ENCODE measurements around the gene KCNK3.
"Not testable (repeated sequence)": the region's sequence is repeated elsewhere in the genome, so short reads cannot be mapped to it uniquely, and the experiment has no call there.

KCNK3 gene

DNA sequence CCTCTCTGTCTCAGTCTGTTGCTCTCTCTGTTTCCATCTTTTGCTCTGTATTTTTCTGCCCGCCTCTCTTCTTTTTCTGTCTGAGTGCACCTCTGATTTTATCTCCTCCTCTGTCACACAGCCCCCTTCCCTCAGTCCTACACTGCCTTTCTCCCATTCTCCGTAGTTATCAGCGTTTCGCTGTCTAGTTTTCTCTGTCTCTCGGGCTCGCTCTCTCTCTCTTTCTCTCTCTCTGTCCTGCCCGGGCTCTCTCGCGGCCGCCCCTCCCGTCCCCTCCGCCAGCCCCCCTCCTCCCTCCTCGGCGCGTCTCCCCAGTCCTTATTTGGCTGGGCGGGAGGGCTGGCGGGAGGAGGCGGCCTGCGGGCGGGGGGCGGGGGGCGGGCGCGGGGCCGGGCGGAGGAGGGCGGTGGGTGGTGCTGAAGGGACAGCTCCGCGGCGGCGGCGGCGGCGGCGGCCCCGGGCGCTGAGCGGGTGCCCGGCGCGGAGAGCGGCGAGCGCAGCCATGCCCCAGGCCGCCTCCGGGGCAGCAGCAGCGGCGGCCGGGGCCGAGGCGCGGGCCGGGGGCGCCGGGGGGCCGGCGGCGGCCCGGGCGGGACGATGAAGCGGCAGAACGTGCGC is at the start of gene KCNK3:
Gene KCNK3, plus strand, starts transcription at position 444 of the 618 bp plus-strand sequence. Its CDS starts 154 bp downstream, at position 598.
- in situ Hi-C loops (cut with HindIII; ENCODE audit: low pct_ligation_motif_present, low pct_unique_long_range_greater_than_20kb, low sequenced_read_pairs), result no loop called here
- DNase-seq, result peak; percentile 70

DNA sequence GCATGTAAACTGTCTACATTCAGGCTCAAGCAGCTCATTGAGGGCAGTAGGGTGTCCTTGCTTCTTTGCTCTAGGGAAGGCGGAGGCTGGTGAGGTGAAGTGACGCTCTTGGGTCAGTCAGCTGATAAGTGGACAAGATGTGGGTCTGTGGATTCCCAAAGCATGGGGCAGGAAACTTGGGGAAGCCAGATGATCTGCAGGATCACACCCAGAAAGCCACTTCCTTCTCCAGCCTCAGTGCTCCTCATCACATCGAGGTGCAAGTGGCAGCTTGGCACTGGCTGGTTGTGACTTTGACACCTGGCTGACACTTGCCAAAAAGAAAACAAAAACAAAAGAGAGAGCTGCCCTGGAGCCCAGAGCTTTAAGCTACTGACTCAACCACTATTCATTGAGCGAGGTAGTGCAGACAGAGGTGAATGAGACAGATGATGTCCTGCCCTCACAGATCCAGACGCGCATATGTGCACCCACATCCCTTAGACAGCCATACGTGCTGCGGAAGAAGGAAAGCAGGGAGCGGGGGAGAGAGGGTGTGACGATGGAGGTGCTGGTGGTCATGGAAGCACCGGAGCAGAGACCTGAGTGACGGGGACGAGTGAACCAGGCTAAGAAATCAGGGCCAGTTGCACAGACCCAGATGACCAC is 48.2 kb upstream of the KCNK3 start:
- no peak for DNase-seq
- in situ Hi-C loops (cut with HindIII; ENCODE audit: low pct_ligation_motif_present, low pct_unique_long_range_greater_than_20kb, low sequenced_read_pairs), result no loop called here

DNA sequence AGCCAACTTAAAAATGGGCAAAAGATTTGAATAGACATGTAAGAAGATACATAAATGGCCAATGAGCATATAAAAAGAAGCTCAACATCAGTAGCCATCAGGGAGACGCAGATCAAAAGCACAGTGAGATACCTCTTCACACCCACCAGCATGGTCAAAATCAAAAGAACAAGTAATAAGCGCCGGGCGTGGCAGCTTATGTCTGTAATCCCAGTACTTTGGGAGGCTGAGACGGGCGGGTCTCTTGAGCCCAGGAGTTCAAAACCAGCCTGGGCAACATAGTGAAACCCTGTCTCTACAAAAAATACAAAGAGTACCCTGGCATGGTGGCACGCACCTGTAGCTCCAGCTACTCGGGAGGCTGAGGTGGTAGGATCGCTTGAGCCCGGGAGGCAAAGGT is 46.8 kb upstream of the KCNK3 start:
- DNase-seq, result no peak
- in situ Hi-C loops (cut with HindIII; ENCODE audit: low pct_ligation_motif_present, low pct_unique_long_range_greater_than_20kb, low sequenced_read_pairs), result no loop called here

DNA sequence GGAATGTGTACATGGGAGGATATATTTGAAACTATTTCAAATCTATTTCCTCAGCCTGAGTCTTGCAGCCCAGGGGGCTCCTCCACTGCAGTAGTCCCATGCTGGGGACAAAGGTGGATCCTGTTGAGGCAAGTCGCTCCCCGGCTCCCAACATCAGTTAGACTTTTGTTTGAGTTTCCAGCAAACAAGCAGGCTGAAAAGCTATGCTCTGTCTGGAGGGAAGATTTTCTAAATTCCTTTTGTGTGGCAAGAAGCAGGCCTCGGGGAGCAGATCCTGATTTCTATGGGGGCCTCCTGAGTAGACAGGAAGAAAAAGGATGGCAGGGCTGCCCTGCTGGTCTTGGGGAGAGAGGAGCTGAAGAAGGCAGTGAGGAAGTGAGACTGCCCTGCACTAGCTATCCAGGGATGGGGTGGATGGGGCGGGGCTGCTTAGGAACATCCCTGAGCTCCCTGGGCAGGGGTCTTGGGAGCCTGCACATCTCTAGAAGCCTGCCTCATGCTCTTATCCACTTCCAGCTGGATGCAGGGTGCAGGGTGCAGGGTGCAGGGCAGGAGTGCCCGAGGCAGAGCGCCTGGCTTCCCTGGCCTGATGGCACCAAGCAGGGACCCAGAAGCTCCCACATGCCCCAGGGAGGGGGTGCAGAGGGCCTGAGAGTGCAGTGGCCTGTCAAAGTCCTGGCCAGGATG is 45.4 kb upstream of the KCNK3 start:
- in situ Hi-C loops (cut with HindIII; ENCODE audit: low pct_ligation_motif_present, low pct_unique_long_range_greater_than_20kb, low sequenced_read_pairs), result no loop called here

DNA sequence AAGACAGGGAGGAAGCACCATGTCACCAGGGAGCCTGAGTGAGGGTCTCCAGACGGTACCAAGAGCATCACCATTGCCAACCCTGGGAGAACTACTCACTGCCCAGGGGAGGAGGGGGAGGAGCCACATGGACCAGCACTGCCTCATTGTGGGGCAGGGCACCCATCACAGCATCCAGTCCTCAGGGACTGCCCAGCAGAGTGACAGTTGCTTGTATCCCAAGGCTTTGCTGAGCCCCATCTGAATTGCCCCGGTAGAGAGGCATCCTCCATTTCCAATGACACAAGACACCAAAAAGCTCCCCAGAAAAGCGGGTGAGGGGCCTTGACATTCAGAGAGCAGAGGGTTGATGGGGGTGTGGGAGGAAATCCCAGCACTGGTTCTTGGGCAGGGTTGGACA is 44.5 kb upstream of the KCNK3 start:
- in situ Hi-C loops (cut with HindIII; ENCODE audit: low pct_ligation_motif_present, low pct_unique_long_range_greater_than_20kb, low sequenced_read_pairs), result no loop called here
- no peak for DNase-seq

More for the DNA sequence above, 45.4 kb upstream of the KCNK3 start:
- DNase-seq, result no peak

DNA sequence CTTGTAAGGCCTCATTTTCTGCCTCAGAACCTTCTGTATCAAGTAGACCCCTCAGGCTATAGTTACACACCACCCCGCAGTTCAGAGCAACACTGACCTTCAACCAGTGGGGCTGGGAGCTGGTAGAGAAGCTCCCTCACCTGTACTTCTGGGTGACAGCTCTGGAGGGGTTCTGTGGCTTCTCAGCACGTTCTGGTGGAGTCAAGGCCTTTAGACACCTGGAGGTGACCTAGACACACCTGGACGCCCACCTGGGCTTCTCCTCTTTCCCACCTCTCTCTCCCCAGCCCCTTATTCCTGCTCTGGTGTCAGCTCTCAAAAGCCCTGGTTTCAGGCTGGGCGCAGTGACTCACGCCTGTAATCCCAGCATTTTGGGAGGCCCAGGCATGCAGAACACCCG is 44.0 kb upstream of the KCNK3 start:
- DNase-seq, result no peak

DNA sequence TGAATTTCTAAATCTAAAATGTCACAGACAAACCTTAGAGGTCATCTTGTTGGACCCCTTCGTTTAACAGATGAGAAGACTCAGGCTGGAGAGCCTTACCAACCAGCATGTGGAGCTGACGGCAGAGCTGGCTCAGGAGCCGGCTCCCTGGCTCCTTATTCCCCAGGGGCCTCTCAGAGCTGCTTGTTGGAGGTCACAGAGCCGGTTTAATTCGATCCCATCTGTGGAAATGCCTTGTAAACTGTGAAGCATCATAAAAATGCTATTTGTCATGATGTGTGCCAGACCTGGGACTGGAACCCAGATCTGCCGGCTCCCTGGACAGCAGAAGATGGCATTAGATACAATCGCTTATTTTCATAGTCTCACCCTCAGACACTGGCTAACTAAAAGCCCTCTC is 43.2 kb upstream of the KCNK3 start:
- in situ Hi-C loops (cut with HindIII; ENCODE audit: low pct_ligation_motif_present, low pct_unique_long_range_greater_than_20kb, low sequenced_read_pairs), result no loop called here
- DNase-seq, result no peak

More for the DNA sequence above, 44.0 kb upstream of the KCNK3 start:
- in situ Hi-C loops (cut with HindIII; ENCODE audit: low pct_ligation_motif_present, low pct_unique_long_range_greater_than_20kb, low sequenced_read_pairs), result no loop called here

DNA sequence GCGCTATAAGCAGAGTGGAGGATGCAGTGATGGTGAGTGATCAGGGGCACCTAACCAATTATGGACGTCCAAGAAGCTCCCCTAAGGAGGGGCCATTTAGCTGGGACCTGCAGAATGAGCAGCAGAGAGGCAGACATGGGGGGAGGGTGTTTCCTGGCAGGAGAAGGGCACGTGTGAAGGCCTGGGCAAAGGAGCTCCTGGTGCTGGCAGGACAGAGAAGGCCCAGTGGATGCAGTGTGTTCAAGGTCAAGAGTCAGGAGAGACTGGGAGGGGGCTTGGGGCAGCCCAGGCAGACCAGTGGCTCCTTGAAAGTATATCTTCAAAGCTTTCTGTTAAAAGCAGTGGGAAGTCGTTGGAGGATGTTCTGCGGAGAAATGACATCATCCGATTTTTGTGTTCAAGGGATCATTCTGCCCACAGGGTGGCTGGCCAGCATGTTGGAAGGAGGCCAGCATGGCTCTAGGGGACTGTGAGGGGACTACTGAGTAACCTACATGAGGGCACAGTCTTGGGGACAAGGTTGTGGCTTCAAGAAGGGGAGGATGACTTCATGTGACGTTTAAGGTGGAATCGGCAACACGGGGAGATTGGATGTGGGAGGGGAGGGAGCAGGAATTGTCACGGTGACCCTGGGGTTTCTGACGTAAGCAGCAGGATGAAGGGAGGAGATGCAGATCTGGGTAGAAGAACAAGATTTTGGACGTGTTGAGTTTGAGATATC is 42.4 kb upstream of the KCNK3 start:
- in situ Hi-C loops (cut with HindIII; ENCODE audit: low pct_ligation_motif_present, low pct_unique_long_range_greater_than_20kb, low sequenced_read_pairs), result no loop called here
- DNase-seq, result no peak

DNA sequence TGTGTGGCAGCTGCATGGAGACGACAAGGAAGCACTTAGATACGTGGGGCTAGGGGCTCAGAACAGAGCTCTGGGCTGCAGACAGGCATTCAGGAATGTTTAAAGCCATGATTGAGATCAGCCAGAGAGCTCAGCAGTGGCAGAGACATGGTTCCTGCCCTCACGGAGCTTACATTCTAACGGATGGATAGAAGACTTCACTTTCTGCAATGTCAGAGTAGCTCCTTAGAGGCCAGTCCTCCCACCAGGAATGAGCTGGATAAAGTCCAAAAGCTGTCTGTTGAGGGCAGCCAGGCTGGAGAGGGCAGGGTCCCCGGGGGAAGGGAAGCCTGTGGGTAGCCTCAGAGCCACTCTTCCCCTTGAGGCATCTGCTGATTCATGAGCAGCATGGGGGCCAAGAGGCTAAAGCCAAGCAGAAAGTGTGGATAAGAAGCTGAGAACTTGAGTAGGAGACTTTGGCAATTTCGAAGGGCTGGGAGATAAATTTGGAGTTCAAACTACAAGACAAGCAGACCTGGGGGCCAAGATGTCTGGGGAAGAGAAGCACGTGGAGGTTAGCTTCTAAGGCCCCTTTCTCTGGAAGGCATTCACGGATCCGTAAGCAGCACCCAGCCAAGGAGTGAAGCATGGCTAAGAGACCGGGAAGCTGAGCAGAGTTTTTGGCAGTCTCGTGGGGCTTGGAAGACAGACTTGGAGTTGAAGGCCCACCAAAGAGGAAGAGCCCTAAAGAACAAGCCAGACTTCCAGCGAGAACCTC is 41.6 kb upstream of the KCNK3 start:
- in situ Hi-C loops (cut with HindIII; ENCODE audit: low pct_ligation_motif_present, low pct_unique_long_range_greater_than_20kb, low sequenced_read_pairs), result no loop called here
- DNase-seq, result no peak

DNA sequence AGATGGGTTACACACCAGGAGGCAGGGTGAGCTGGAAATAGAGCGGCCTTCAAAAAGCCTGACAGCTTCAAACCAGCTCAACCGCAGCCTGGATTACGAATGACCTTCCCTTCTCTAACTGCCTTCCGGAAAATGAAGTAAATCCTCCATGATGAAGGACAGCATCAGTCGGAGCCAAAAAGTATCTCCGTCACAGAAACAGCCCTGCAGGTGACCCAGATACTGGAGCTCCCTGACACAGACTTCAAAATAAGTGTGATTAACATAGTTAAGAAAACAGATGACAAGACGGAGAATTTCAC is 41.1 kb upstream of the KCNK3 start:
- in situ Hi-C loops (cut with HindIII; ENCODE audit: low pct_ligation_motif_present, low pct_unique_long_range_greater_than_20kb, low sequenced_read_pairs), result no loop called here
- DNase-seq, result no peak

DNA sequence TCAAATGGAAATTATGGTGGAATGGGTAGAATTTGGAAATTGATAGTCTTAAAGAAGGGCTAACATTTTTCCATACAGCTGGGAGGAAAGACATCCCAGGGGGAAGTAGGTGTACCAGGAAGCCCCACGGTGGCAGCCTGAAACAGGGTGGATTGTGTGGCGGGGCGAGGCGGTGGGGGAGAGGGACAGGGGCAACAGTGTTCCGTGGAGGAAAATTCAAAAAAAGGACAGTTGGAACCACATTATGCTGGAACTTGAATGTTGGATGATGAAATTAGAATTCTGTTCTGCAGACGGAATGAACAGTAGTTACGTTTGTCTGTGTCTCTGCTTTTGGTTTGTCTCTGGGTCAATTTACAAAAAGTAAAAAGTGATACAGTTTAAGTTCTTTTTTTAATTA is 40.7 kb upstream of the KCNK3 start:
- DNase-seq, result no peak
- in situ Hi-C loops (cut with HindIII; ENCODE audit: low pct_ligation_motif_present, low pct_unique_long_range_greater_than_20kb, low sequenced_read_pairs), result no loop called here

DNA sequence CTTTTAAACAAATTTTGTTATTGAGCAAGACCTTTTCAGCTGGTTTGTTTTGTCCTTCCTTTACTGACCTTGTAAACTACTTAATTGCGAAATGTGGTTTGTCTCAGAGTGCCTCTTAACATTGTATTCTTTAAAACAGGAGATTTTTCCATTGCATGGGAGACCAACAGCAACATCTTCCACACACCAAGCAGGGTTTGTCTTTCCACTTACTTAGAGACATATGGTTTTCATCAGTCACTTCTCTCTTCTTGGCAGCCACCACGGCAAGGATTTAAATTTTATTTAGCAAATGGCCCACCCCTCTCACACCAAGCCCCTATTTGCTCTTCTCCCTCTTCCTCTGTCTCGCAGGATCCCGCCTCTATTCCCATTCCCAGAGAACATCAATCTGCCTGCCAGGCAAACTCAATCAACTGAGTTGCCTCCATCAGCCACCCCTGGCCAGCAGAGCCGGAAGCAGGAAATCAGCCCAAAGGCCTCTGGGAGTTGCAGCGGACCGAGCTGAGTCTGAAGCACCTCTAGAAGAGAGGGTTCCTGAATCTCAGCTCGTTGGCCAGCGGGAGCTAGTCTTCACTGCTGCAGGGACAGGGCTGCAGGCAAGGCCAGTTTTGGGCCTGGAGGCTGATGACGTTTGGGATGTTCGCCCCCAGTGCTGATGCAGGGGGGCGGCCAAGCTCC is 40.0 kb upstream of the KCNK3 start:
- DNase-seq, result no peak
- in situ Hi-C loops (cut with HindIII; ENCODE audit: low pct_ligation_motif_present, low pct_unique_long_range_greater_than_20kb, low sequenced_read_pairs), result no loop called here

DNA sequence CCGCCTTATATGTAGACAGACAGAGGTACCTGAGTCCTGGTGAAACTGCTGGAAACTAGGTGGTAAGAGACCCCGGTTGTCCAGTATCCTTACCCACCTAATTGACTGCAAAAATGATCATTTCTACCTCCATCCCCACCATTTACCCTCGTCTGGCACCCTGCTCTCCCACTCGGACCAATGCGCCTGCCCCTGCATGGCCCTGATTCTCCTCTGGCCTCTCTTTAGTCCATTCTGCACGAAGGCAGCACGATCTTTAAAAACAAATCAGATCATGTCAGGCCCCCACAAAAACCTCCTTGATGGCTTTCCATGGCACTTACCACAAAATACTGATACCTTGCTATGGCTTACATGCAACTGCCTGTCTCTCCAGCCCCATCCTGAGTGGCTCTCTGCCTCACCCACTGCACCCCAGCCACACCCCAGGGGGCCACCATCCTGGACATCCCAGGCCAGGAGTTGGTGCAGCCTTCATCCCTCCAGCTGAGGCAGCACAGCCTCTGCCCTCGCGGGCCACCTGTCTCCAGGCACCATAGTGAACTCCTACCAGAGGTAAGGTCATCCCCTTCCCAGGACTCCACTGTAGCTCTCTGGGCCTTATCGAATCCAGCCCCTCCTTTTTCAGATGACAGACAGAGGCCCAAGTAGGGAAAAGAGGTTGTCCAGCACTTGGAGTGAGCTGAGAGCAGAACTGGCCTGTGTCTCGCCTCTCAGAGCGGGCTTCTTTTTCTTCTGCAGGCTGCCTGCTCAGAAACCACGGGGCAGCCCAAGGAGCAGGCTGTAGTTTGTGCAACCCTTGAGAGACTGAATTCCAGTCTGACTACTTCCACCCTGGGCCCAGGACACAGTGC is 39.1 kb upstream of the KCNK3 start:
- in situ Hi-C loops (cut with HindIII; ENCODE audit: low pct_ligation_motif_present, low pct_unique_long_range_greater_than_20kb, low sequenced_read_pairs), result no loop called here
- DNase-seq, result no peak

DNA sequence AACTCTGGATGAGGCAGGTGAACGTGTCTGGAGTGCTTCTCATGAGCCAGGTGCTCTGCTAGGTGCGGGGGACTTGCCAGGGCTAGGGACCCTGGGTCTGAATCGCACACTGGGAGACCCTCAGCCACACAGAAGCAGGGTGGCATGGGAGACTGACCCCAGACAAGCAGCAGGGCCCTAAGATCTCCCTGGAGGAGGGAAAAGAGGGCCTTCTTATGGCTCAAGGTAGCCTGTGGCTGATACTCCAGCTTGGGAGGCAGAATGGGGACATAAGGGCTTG is 38.5 kb upstream of the KCNK3 start:
- in situ Hi-C loops (cut with HindIII; ENCODE audit: low pct_ligation_motif_present, low pct_unique_long_range_greater_than_20kb, low sequenced_read_pairs), result no loop called here

DNA sequence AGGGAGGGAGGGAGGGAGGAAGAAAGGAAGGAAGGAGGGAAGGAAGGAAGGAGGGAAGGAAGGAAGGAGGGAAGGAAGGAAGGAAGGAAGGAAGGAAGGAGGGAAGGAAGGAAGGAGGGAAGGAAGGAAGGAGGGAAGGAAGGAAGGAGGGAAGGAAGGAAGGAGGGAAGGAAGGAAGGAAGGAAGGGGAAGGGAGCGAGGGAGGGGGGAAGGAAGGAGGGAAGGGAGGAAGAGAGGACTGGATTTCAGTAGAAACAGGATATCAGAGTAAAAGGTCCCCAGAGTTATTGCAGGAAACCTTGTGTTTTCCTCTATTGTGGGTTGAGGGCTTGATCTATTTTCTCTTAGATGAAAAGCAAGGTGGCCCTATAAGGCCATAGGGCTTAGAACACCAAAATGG is 37.4 kb upstream of the KCNK3 start:
- in situ Hi-C loops (cut with HindIII; ENCODE audit: low pct_ligation_motif_present, low pct_unique_long_range_greater_than_20kb, low sequenced_read_pairs); DNase-seq: not testable (repeated sequence)

More for the DNA sequence above, 38.5 kb upstream of the KCNK3 start:
- DNase-seq, result no peak

DNA sequence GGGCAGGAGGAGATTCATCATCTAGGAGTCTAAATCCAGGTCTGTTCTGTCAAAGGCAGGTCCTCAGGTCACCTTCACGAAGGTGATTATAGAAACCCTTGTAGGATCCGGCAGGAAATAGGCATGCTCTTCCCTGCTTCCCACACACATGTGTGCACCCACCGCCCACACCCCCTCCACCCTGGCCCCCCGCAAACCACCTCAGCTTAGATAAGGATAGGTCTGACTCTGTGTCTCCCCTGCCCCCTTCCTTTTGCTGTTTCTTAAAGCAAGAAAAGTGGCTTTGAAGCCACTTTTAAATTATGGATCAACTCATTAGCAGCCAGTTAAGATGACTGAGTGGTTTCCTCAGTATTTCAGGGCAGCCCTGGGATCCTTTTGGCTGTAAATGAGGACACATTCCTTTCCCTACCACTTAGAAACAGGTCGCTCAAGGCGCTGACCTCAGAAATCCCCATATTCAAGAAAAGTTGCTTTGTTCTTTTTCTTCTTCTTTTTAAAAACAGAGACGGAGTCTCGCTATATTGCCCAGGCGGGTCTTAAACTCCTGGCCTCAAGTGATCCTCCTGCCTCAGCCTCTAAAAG is 36.8 kb upstream of the KCNK3 start:
- DNase-seq, result no peak
- in situ Hi-C loops (cut with HindIII; ENCODE audit: low pct_ligation_motif_present, low pct_unique_long_range_greater_than_20kb, low sequenced_read_pairs), result no loop called here

DNA sequence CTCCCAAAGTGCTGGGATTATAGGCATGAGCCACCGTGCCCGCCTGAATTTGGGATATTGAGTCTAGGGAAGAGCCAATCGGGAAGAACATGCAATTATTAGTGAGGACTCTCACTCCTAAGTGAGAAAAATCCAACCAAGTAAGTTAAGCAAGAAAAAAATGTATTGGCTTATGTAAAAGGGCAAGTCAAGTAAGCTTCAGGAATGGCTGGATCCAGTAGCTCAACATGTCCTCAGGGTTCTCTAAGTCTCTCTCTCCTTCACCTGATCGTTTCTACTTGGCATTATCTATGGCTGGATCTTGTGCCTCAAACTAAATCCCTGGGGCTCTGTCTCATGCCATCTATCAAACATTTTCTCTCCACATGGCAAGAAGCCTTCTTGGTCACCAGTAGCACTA is 35.3 kb upstream of the KCNK3 start:
- no peak for DNase-seq
- in situ Hi-C loops (cut with HindIII; ENCODE audit: low pct_ligation_motif_present, low pct_unique_long_range_greater_than_20kb, low sequenced_read_pairs), result no loop called here

Measured in ACHN (cell line).